DND-41 (cell line): ENCODE results near the gene KNCN.

Experiments used
- ATAC-seq: fragments of 200-7000 bp; cut with Tn5 transposase; 3 replicates; pipeline ENCODE4 v1.9.1; 2021; ENCODE audit warnings: low read depth; ENCODE audit not compliant: insufficient read depth
- DNase-seq: peaks from one replicate; pipeline ENCODE4 v3.0.0-alpha.2; 2020
- H2AFZ ChIP-seq: 2 replicates; pipeline ENCODE4 v1.6.0; 2012; ENCODE audit warnings: low read depth, low read length
- H3K27ac ChIP-seq: 2 replicates; pipeline ENCODE4 v1.5.1; 2012; ENCODE audit warnings: low read length, inconsistent platforms
- H3K27me3 ChIP-seq: fragments of 200-600 bp; sonication (generic); 2 replicates; pipeline ENCODE4 v1.6.0; 2012; ENCODE audit warnings: low read length, mild to moderate bottlenecking, inconsistent platforms; ENCODE audit not compliant: insufficient read depth, poor library complexity
- H3K36me3 ChIP-seq: 2 replicates; pipeline ENCODE4 v1.5.1; 2012; ENCODE audit warnings: low read length, inconsistent platforms; ENCODE audit not compliant: insufficient read depth
- H3K4me1 ChIP-seq: 2 replicates; pipeline ENCODE4 v1.5.1; 2012; ENCODE audit warnings: mild to moderate bottlenecking, low read length; ENCODE audit not compliant: insufficient read depth
- H3K4me2 ChIP-seq: 2 replicates; pipeline ENCODE4 v1.6.0; 2012; ENCODE audit warnings: mild to moderate bottlenecking, moderate library complexity, low read length, inconsistent platforms; ENCODE audit not compliant: insufficient read depth
- H3K4me3 ChIP-seq, 2 experiments: fragments of 200-600 bp in 1 of 2; shearing (Covaris generic) in 1 of 2; 2 replicates each; pipeline ENCODE4 v1.5.1; 2012 to 2016; ENCODE audit warnings: inconsistent platforms in 2 of 2, low read length in 2 of 2, mild to moderate bottlenecking in 2 of 2, low read depth in 1 of 2, moderate library complexity in 1 of 2
- H3K79me2 ChIP-seq: 2 replicates; pipeline ENCODE4 v1.6.0; 2012; ENCODE audit warnings: low read length, inconsistent platforms; ENCODE audit not compliant: insufficient read depth
- H3K9ac ChIP-seq: 2 replicates; pipeline ENCODE4 v1.6.0; 2012; ENCODE audit warnings: low read depth, mild to moderate bottlenecking, inconsistent platforms, low read length, moderate library complexity
- H3K9me3 ChIP-seq: 2 replicates; pipeline ENCODE4 v1.5.1; 2012; ENCODE audit warnings: low read length, moderate library complexity, mild to moderate bottlenecking, inconsistent platforms; ENCODE audit not compliant: insufficient read depth, severe bottlenecking
- H4K20me1 ChIP-seq: 2 replicates; pipeline ENCODE4 v1.6.0; 2012; ENCODE audit warnings: low read length; ENCODE audit not compliant: insufficient read depth
- CTCF ChIP-seq: IDR thresholded peaks from 2 replicates; pipeline ENCODE4 v1.5.1; 2012; ENCODE audit warnings: borderline replicate concordance, low read length, moderate library complexity, mild to moderate bottlenecking; ENCODE audit not compliant: poor library complexity, severe bottlenecking; ENCODE audit errors: extremely low read depth
- EZH2 ChIP-seq: IDR thresholded peaks from 3 replicates; pipeline ENCODE4 v1.6.1; 2012; ENCODE audit warnings: borderline replicate concordance, low read depth, mild to moderate bottlenecking, moderate library complexity, low read length, inconsistent platforms; ENCODE audit not compliant: severe bottlenecking

The KNCN gene

DNA sequence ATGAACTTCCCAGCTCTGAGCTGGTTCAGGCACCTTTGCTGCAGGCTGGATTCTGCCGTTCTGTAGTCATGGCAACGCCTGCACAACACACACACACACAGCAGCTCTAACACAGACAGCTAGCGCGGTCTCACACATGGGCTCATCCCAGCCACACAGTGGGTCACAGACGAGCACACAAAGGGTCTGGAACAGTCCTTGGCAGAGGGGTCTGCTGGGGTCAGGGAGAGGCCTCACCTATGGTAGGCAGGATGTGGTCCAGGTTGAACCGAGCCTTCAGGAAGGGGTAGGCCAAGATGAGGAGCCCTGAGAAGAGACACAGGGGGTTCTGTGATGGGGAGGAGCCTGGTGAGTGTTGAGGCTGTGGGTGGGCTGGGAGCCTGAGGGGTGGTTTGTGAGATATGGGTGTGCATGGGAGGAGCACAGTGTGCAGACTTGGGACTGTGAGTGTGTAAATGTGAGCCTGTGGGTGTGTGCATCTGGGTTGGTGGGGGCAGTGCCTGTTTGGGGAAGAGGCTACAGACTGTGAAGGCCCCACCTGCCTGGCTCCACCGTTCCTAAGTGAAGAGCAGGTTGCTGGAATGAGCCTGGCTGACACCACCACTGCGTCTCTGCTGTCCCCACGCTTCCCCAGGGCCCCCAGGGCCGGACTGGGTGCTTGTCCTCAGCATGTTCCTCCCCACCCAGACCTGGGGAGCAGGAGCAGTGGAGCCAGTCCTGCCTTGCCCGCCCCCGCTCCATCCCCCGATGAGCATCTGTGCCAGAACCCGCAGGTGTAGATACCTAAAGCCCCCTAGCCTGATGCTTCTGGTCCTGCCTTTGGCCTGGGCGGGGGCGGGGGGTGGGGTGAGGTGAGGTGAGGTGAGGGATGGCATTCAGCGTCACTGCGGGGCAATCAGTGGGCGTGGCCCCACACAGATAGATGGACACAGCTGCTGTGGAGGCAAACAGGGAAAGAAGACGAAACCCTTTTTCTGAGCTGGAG is 1.5 kb downstream of the KNCN start:
- Histone ChIP-seq H4K20me1 (no peaks in the 10 kb centered on the region), H3K9ac (no peak overlapping the region), H3K4me3 (no peak overlapping the region), H3K27me3 (peaks cover 13% of the 10 kb centered on the region), H3K4me1 (no peaks in the 10 kb centered on the region; the same call in 1 of the 2 replicates), H3K36me3 (no peaks in the 10 kb centered on the region), H3K27ac (no peak overlapping the region), H3K9me3 (no peaks in the 10 kb centered on the region), H3K4me2 (no peak overlapping the region), H2AFZ (no peak overlapping the region), H3K79me2 (no peaks in the 10 kb centered on the region)
- no peak for TF ChIP-seq CTCF
- no peak for TF ChIP-seq EZH2
- DNase-seq (peak; percentile 24), ATAC-seq (peak; percentile 62; the same call in 2 of the 3 replicates)

- DNase-seq (peak; percentile 17), ATAC-seq (peak; percentile 71)
- no peak overlapping the region for H3K4me3 ChIP-seq
- no peaks in the 10 kb centered on the region for H3K9me3 ChIP-seq
- H4K20me1 ChIP-seq: no peaks in the 10 kb centered on the region
- TF ChIP-seq CTCF (peak; percentile 68), EZH2 (no peak)
- H2AFZ ChIP-seq: no peak overlapping the region
- no peaks in the 10 kb centered on the region for H3K79me2 ChIP-seq
- peak overlapping the region; percentile 6; the same call in 1 of the 2 replicates for H3K4me2 ChIP-seq
- no peaks in the 10 kb centered on the region for H3K36me3 ChIP-seq
- no peak overlapping the region for H3K27ac ChIP-seq
- no peaks in the 10 kb centered on the region; the same call in 1 of the 2 replicates for H3K4me1 ChIP-seq
- H3K27me3 ChIP-seq: peaks cover 16% of the 10 kb centered on the region
- H3K9ac ChIP-seq: no peak overlapping the region
Observed at GRCh38 chr1:46547481-46548383, 3.7 kb downstream of the KNCN start.

DNA sequence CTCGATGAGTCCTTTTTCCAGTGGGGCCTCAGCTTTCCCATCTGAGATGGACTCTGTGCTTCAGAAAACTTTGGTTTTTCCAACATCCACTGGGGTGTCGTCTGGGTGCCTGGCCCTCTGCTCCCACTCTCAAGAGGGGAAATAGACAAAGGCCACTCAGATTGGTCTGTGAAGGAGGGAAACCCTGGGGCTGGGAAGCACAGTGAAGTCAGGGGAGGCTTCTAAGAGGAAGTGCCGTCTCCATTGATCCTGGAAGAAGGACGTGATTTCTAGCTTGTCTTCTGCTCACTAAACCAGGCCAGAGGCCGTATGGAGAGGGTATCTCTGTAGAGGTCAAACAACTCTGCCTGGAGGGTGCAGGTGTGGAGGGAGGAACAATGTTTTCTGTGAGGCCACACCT is 5.2 kb downstream of the KNCN start:
- no peaks in the 10 kb centered on the region for H3K9me3 ChIP-seq
- H3K4me1 ChIP-seq: no peaks in the 10 kb centered on the region; the same call in 1 of the 2 replicates
- H3K4me3 ChIP-seq: no peak overlapping the region
- no peaks in the 10 kb centered on the region for H3K36me3 ChIP-seq
- TF ChIP-seq CTCF (no peak), EZH2 (no peak)
- H3K79me2 ChIP-seq: no peaks in the 10 kb centered on the region
- H4K20me1 ChIP-seq: no peaks in the 10 kb centered on the region
- peaks cover 17% of the 10 kb centered on the region for H3K27me3 ChIP-seq
- no peak overlapping the region for H3K4me2 ChIP-seq
- no peak overlapping the region for H3K27ac ChIP-seq
- no peak for DNase-seq
- H2AFZ ChIP-seq: no peak overlapping the region
- no peak for ATAC-seq
- H3K9ac ChIP-seq: no peak overlapping the region
